Measurements from ENCODE around the gene CDIP1.

The CDIP1 gene

GRCh38 chr16:4523686-4524085 lies 14.9 kb downstream of the CDIP1 start:
- TF ChIP-seq SIN3A (IDR thresholded peaks at IDR 0.05; ENCODE audit: borderline replicate concordance, insufficient read depth, low read length) (no peak), FOXP2 (optimal IDR thresholded peaks at IDR 0.05; ENCODE audit: borderline replicate concordance, extremely low read depth, extremely low read length, insufficient read depth) (no peak), TAF1 (IDR thresholded peaks at IDR 0.05; ENCODE audit: borderline replicate concordance, insufficient read depth, low read length) (no peak), POLR2AphosphoS5 (IDR thresholded peaks at IDR 0.05; ENCODE audit: low read depth, low read length) (no peak)
- TF ChIP-seq, protein P1, sequence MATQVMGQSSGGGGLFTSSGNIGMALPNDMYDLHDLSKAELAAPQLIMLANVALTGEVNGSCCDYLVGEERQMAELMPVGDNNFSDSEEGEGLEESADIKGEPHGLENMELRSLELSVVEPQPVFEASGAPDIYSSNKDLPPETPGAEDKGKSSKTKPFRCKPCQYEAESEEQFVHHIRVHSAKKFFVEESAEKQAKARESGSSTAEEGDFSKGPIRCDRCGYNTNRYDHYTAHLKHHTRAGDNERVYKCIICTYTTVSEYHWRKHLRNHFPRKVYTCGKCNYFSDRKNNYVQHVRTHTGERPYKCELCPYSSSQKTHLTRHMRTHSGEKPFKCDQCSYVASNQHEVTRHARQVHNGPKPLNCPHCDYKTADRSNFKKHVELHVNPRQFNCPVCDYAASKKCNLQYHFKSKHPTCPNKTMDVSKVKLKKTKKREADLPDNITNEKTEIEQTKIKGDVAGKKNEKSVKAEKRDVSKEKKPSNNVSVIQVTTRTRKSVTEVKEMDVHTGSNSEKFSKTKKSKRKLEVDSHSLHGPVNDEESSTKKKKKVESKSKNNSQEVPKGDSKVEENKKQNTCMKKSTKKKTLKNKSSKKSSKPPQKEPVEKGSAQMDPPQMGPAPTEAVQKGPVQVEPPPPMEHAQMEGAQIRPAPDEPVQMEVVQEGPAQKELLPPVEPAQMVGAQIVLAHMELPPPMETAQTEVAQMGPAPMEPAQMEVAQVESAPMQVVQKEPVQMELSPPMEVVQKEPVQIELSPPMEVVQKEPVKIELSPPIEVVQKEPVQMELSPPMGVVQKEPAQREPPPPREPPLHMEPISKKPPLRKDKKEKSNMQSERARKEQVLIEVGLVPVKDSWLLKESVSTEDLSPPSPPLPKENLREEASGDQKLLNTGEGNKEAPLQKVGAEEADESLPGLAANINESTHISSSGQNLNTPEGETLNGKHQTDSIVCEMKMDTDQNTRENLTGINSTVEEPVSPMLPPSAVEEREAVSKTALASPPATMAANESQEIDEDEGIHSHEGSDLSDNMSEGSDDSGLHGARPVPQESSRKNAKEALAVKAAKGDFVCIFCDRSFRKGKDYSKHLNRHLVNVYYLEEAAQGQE (IDR thresholded peaks at IDR 0.05; ENCODE audit: insufficient read depth in 1 of 2, low read depth in 2 of 2, low read length in 2 of 2) = no peak

- no peak for TF ChIP-seq FOXP2 (optimal IDR thresholded peaks at IDR 0.05; ENCODE audit: borderline replicate concordance, extremely low read depth, extremely low read length, insufficient read depth)
- TF ChIP-seq SIN3A (IDR thresholded peaks at IDR 0.05; ENCODE audit: borderline replicate concordance, insufficient read depth, low read length) = no peak
- TF ChIP-seq TAF1 (IDR thresholded peaks at IDR 0.05; ENCODE audit: borderline replicate concordance, insufficient read depth, low read length) = no peak
- TF ChIP-seq POLR2AphosphoS5 (IDR thresholded peaks at IDR 0.05; ENCODE audit: low read depth, low read length) = no peak
- TF ChIP-seq, protein P1 (IDR thresholded peaks at IDR 0.05; ENCODE audit: insufficient read depth in 1 of 2, low read depth in 2 of 2, low read length in 2 of 2) = no peak
These were observed 16.5 kb downstream of the CDIP1 start for GRCh38 chr16:4522051-4522581.

GRCh38 chr16:4520913-4521312 lies 17.7 kb downstream of the CDIP1 start:
- TF ChIP-seq, protein P1 (IDR thresholded peaks at IDR 0.05; ENCODE audit: insufficient read depth in 1 of 2, low read depth in 2 of 2, low read length in 2 of 2) = no peak
- no peak for TF ChIP-seq TAF1 (IDR thresholded peaks at IDR 0.05; ENCODE audit: borderline replicate concordance, insufficient read depth, low read length)
- no peak for TF ChIP-seq POLR2AphosphoS5 (IDR thresholded peaks at IDR 0.05; ENCODE audit: low read depth, low read length)
- no peak for TF ChIP-seq FOXP2 (optimal IDR thresholded peaks at IDR 0.05; ENCODE audit: borderline replicate concordance, extremely low read depth, extremely low read length, insufficient read depth)
- no peak for TF ChIP-seq SIN3A (IDR thresholded peaks at IDR 0.05; ENCODE audit: borderline replicate concordance, insufficient read depth, low read length)

- TF ChIP-seq POLR2AphosphoS5 (IDR thresholded peaks at IDR 0.05; ENCODE audit: low read depth, low read length) (no peak), TAF1 (IDR thresholded peaks at IDR 0.05; ENCODE audit: borderline replicate concordance, insufficient read depth, low read length) (no peak), FOXP2 (optimal IDR thresholded peaks at IDR 0.05; ENCODE audit: borderline replicate concordance, extremely low read depth, extremely low read length, insufficient read depth) (no peak), SIN3A (IDR thresholded peaks at IDR 0.05; ENCODE audit: borderline replicate concordance, insufficient read depth, low read length) (no peak)
- TF ChIP-seq, protein P1 (IDR thresholded peaks at IDR 0.05; ENCODE audit: insufficient read depth in 1 of 2, low read depth in 2 of 2, low read length in 2 of 2) = no peak
These were observed 19.1 kb downstream of the CDIP1 start for GRCh38 chr16:4519274-4520058.
